Upper lobe of left lung (tissue), 6 donors: Measurements from ENCODE around the gene DNHD1. TPM values are rescaled to one million over a fixed set of nuclear protein-coding genes. Genes with fewer than 3 reads are reported as not detected.

Source experiments
- ATAC-seq, 2 donors: fragments of 200-7000 bp; cut with Tn5 transposase; one replicate each; pipeline ENCODE4 v1.9.1; 2022; ENCODE audit warnings: mild to moderate bottlenecking in 2 of 2, moderate library complexity in 2 of 2; ENCODE audit not compliant: low FRiP score in 2 of 2
- DNase-seq, 2 donors: peaks; one replicate each; pipeline ENCODE4 v3.0.0-alpha.2; 2019 to 2020
- H3K27ac ChIP-seq, 4 donors: fragments of 200-600 bp; sonication (generic); one replicate each; pipeline ENCODE4 v1.5.1; 2016 to 2019
- H3K27me3 ChIP-seq, 4 donors: fragments of 200-600 bp; sonication (generic); one replicate each; pipeline ENCODE4 v1.5.1; 2017 to 2019
- H3K36me3 ChIP-seq, 4 donors: fragments of 200-600 bp; sonication (generic); one replicate each; pipeline ENCODE4 v1.5.1; 2016 to 2019
- H3K4me1 ChIP-seq, 4 donors: fragments of 200-600 bp; sonication (generic); one replicate each; pipeline ENCODE4 v1.5.1; 2018 to 2019
- H3K4me3 ChIP-seq, 4 donors: fragments of 200-600 bp; sonication (generic); one replicate each; pipeline ENCODE4 v1.5.1; 2017 to 2019; ENCODE audit warnings: mild to moderate bottlenecking in 2 of 4, moderate library complexity in 1 of 4
- H3K9me3 ChIP-seq, 4 donors: fragments of 200-600 bp; sonication (generic); one replicate each; pipeline ENCODE4 v1.5.1; 2018 to 2019
- CTCF ChIP-seq, 6 experiments: fragments of 450-650 bp in 4 of 6; fragments of 200-600 bp in 2 of 6; sonication (generic) in 2 of 6; IDR thresholded peaks; one replicate each; pipeline ENCODE4 v1.5.1; 2016 to 2019; ENCODE audit warnings: antibody characterized with exemption in 6 of 6
- EP300 ChIP-seq, 4 donors: sonication (generic); formaldehyde crosslinking; IDR thresholded peaks; one replicate each; pipeline ENCODE4 v1.5.1; 2017; ENCODE audit warnings: antibody characterized with exemption in 4 of 4, control low read depth in 2 of 4
- POLR2A ChIP-seq, 4 donors: fragments of 450-650 bp; IDR thresholded peaks; one replicate each; pipeline ENCODE4 v1.5.1; 2016 to 2017; ENCODE audit warnings: antibody characterized with exemption in 4 of 4, mild to moderate bottlenecking in 2 of 4
- POLR2AphosphoS5 ChIP-seq, 2 donors: sonication (generic); formaldehyde crosslinking; IDR thresholded peaks; one replicate each; pipeline ENCODE4 v1.5.1; 2017; ENCODE audit warnings: antibody characterized with exemption in 2 of 2
- WGBS, 2 donors: methylation state at CpG; one replicate each; pipeline ENCODE4 v1.1.5; 2017 to 2018; 5-methylcytosine and 5-hydroxymethylcytosine counted together
- total RNA-seq, 6 donors: library from RNA; depleted of rRNA in 4 of 6; stranded (reverse); fragments of >200 nt in 4 of 6; gene quantifications; one replicate each; pipeline versions ENCODE4 v1.1.0 to v1.2.1, GENCODE V29; 2016 to 2021
- donor health status: DM: no; HTN: no; CAD: no; lungs with moderate emphysema.
- donor health status: DM: no; HTN: yes; CAD: no; lungs with severe emphysema.

The DNHD1 gene
- total RNA-seq, 6 donors from 2014 or later = 10.5 to 79.6 (median 21.6) TPM

- Histone ChIP-seq H3K4me3 (no peak overlapping the region), H3K27me3 (no peaks in the 10 kb centered on the region), H3K36me3 (peaks cover 0 to 30% (median 15%) of the 10 kb centered on the region in 4 donors), H3K9me3 (no peaks in the 10 kb centered on the region), H3K4me1 (no peaks in the 10 kb centered on the region), H3K27ac (no peak overlapping the region)
- DNase-seq (peak in 1 of 2 donors; percentile 33), ATAC-seq (no peak)
- 96 to 97% methylated on average over 12 to 19 of the region's 19 CpGs for WGBS, 2 donors
- TF ChIP-seq POLR2A (IDR thresholded peaks at IDR 0.05) (no peak), POLR2AphosphoS5 (IDR thresholded peaks at IDR 0.05) (no peak), CTCF (IDR thresholded peaks at IDR 0.05) (no peak), EP300 (IDR thresholded peaks at IDR 0.05) (no peak)
Measured at GRCh38 chr11:6544921-6545850, 48.1 kb downstream of the DNHD1 start.

DNA sequence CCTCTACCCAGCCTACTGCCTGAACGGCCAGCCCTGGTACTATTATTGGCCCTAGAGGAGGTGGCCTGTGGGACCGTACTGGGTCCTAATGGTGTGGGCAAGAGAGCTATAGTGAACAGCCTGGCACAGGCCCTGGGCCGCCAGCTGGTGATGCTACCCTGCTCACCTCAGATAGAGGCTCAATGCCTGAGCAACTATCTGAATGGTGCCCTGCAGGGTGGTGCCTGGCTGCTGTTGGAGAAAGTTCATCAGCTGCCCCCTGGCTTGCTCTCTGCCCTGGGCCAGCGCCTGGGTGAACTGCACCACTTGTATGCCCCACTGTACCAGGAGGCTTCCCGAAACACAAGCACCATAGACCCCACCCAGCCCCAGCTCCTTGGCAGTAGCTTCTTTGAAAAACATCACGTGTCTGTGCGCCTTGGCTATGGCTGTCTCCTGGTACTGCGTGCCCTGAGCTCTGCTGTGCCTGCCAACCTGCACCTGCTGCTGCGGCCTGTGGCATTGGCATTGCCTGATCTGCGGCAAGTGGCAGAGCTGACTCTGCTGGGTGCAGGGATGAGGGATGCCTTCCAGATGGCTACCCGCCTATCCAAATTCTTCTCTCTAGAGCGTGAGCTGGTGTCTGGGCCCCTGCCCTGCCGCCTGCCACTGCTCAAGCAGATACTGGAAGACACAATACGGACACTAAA is 49.0 kb downstream of the DNHD1 start:
- no peaks in the 10 kb centered on the region for H3K9me3 ChIP-seq
- peaks cover 0 to 30% (median 15%) of the 10 kb centered on the region in 4 donors for H3K36me3 ChIP-seq
- ATAC-seq = peak; percentile 17 to 28
- no peak for TF ChIP-seq EP300 (IDR thresholded peaks at IDR 0.05)
- no peak for TF ChIP-seq POLR2AphosphoS5 (IDR thresholded peaks at IDR 0.05)
- H3K4me1 ChIP-seq = no peaks in the 10 kb centered on the region
- no peaks in the 10 kb centered on the region for H3K27me3 ChIP-seq
- 97 to 99% methylated on average over 8 to 13 of the region's 14 CpGs for WGBS, 2 donors
- peak in 1 of 2 donors; percentile 45 for DNase-seq
- H3K27ac ChIP-seq = no peak overlapping the region
- H3K4me3 ChIP-seq = no peak overlapping the region

DNA sequence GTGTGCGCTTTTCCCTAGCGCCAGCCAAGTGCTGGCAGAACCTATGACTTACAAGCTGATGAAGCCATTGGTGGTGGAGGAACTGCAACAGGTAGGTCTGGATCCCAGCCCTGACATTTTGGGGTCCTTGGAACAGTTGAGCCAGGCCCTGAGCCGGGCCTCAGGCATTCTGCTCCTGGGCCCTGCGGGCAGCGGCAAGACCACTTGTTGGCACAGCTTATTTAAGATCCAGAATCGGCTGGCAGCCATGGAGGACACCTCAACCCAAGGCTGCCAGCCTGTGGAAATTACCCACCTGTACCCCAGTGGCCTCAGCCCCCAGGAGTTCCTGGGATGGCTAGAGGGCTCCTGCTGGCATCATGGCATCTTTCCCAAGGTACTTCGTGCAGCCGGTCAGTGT is 49.7 kb downstream of the DNHD1 start:
- DNase-seq (peak in 1 of 2 donors; percentile 39), ATAC-seq (no peak)
- Histone ChIP-seq H3K27me3 (no peaks in the 10 kb centered on the region), H3K4me3 (no peak overlapping the region), H3K9me3 (no peaks in the 10 kb centered on the region), H3K27ac (no peak overlapping the region), H3K4me1 (no peaks in the 10 kb centered on the region), H3K36me3 (peaks cover 0 to 30% (median 15%) of the 10 kb centered on the region in 4 donors)
- TF ChIP-seq POLR2AphosphoS5 (IDR thresholded peaks at IDR 0.05) (no peak), EP300 (IDR thresholded peaks at IDR 0.05) (no peak), CTCF (IDR thresholded peaks at IDR 0.05) (no peak), POLR2A (IDR thresholded peaks at IDR 0.05) (no peak)
- WGBS, 2 donors = 91 to 95% methylated on average over 3 to 8 of the region's 8 CpGs

GRCh38 chr11:6547177-6547576 is 50.1 kb downstream of the DNHD1 start:
- Histone ChIP-seq H3K4me1 (no peaks in the 10 kb centered on the region), H3K9me3 (no peaks in the 10 kb centered on the region), H3K36me3 (peaks cover 0 to 30% (median 15%) of the 10 kb centered on the region in 4 donors), H3K27ac (no peak overlapping the region), H3K27me3 (no peaks in the 10 kb centered on the region), H3K4me3 (no peak overlapping the region)
- DNase-seq (no peak), ATAC-seq (no peak)
- TF ChIP-seq POLR2A (IDR thresholded peaks at IDR 0.05) (no peak), EP300 (IDR thresholded peaks at IDR 0.05) (no peak), POLR2AphosphoS5 (IDR thresholded peaks at IDR 0.05) (no peak), CTCF (IDR thresholded peaks at IDR 0.05) (no peak)
- 73 to 90% methylated on average over 2 to 5 of the region's 6 CpGs for WGBS, 2 donors

- WGBS, 2 donors = 89 to 100% methylated on average over 2 of the region's 2 CpGs
- Histone ChIP-seq H3K9me3 (no peaks in the 10 kb centered on the region), H3K36me3 (peaks cover 0 to 30% (median 15%) of the 10 kb centered on the region in 4 donors), H3K27me3 (no peaks in the 10 kb centered on the region), H3K4me3 (no peak overlapping the region), H3K27ac (no peak overlapping the region), H3K4me1 (no peaks in the 10 kb centered on the region)
- TF ChIP-seq POLR2AphosphoS5 (IDR thresholded peaks at IDR 0.05) (no peak), POLR2A (IDR thresholded peaks at IDR 0.05) (no peak), CTCF (IDR thresholded peaks at IDR 0.05) (no peak), EP300 (IDR thresholded peaks at IDR 0.05) (no peak)
- no peak for ATAC-seq
- no peak for DNase-seq
Measured at GRCh38 chr11:6548121-6548520, 51.0 kb downstream of the DNHD1 start.
